IMR-90 (cell line): Measurements from ENCODE around the gene IL19. TPM values are rescaled to one million over a fixed set of nuclear protein-coding genes. Genes with fewer than 3 reads are reported as not detected.

Source experiments
- ATAC-seq: fragments of 200-7000 bp; cut with Tn5 transposase; 2 replicates; pipeline ENCODE4 v1.9.1; 2020; ENCODE audit warnings: low read depth, mild to moderate bottlenecking, moderate library complexity
- BruUV-seq: library from RNA; stranded (reverse); fragments of 400-500 nt; replicated peaks from 2 replicates; lab custom pipeline; 2021; lab: Mats Ljungman, UMichigan
- CTCF ChIA-PET: fragments of 300-600 bp; formaldehyde crosslinking; extraction: SDS; loops from one replicate; lab custom pipeline; 2021; ENCODE audit warnings: antibody characterized with exemption; lab: Yijun Ruan, JAX
- POLR2A ChIA-PET: fragments of 300-600 bp; sonication (Branson Sonifier 250); formaldehyde crosslinking; loops from one replicate; lab custom pipeline; 2022; ENCODE audit warnings: antibody characterized with exemption; ENCODE audit not compliant: unreplicated experiment; lab: Charles Lee
- DNase-seq: peaks from one replicate; pipeline ENCODE4 v3.0.0; 2013
- H2AFZ ChIP-seq: replicated peaks from 2 replicates; pipeline ENCODE3; 2013; ENCODE audit warnings: low read length, mild to moderate bottlenecking; ENCODE audit not compliant: poor library complexity
- H2AK5ac ChIP-seq: 2 replicates; pipeline ENCODE4 v1.6.1; 2013; ENCODE audit warnings: low read depth, low read length, inconsistent platforms
- H2AK9ac ChIP-seq: replicated peaks from 2 replicates; pipeline ENCODE3; 2013; ENCODE audit warnings: mild to moderate bottlenecking, low read depth, low read length, moderate library complexity; ENCODE audit not compliant: poor library complexity
- H2BK120ac ChIP-seq: 2 replicates; pipeline ENCODE4 v1.6.1; 2013; ENCODE audit warnings: low read depth, low read length, inconsistent platforms
- H2BK15ac ChIP-seq: 3 replicates; pipeline ENCODE4 v1.6.1; 2013; ENCODE audit warnings: low read depth, low read length, inconsistent platforms
- H2BK20ac ChIP-seq: 2 replicates; pipeline ENCODE4 v1.6.1; 2013; ENCODE audit warnings: low read depth, mild to moderate bottlenecking, inconsistent platforms, low read length, moderate library complexity
- H2BK5ac ChIP-seq: 2 replicates; pipeline ENCODE4 v1.6.1; 2013; ENCODE audit warnings: mild to moderate bottlenecking, low read depth, low read length, inconsistent platforms; ENCODE audit not compliant: poor library complexity, severe bottlenecking
- H3K14ac ChIP-seq: replicated peaks from 2 replicates; pipeline ENCODE4 v1.6.1; 2013; ENCODE audit warnings: low read depth, low read length, inconsistent platforms
- H3K18ac ChIP-seq: 2 replicates; pipeline ENCODE4 v1.6.1; 2013; ENCODE audit warnings: low read depth, low read length, control low read depth
- H3K23ac ChIP-seq: 2 replicates; pipeline ENCODE4 v1.6.1; 2013; ENCODE audit warnings: low read depth, low read length, inconsistent platforms
- H3K27ac ChIP-seq: 2 replicates; pipeline ENCODE4 v1.5.1; 2013; ENCODE audit warnings: mild to moderate bottlenecking, control low read depth, low read length; ENCODE audit not compliant: insufficient read depth
- H3K27me3 ChIP-seq: 2 replicates; pipeline ENCODE4 v1.6.1; 2013; ENCODE audit warnings: low read length; ENCODE audit not compliant: control insufficient read depth, insufficient read depth
- H3K36me3 ChIP-seq: 2 replicates; pipeline ENCODE4 v1.6.1; 2013; ENCODE audit warnings: low read length, mixed read lengths; ENCODE audit not compliant: control insufficient read depth, insufficient read depth
- H3K4ac ChIP-seq: 2 replicates; pipeline ENCODE4 v1.6.1; 2013; ENCODE audit warnings: low read depth, low read length, inconsistent platforms
- H3K4me1 ChIP-seq: 2 replicates; pipeline ENCODE4 v1.6.1; 2013; ENCODE audit warnings: low read length, mixed read lengths; ENCODE audit not compliant: control insufficient read depth, insufficient read depth
- H3K4me2 ChIP-seq: 2 replicates; pipeline ENCODE4 v1.6.1; 2013; ENCODE audit warnings: low read depth, mild to moderate bottlenecking, control low read depth, low read length, moderate library complexity
- H3K4me3 ChIP-seq: 2 replicates; pipeline ENCODE4 v1.5.1; 2013; ENCODE audit warnings: low read depth, mild to moderate bottlenecking, control low read depth, low read length, moderate library complexity; ENCODE audit not compliant: insufficient read depth
- H3K56ac ChIP-seq: 2 replicates; pipeline ENCODE4 v1.6.1; 2013; ENCODE audit warnings: low read length, inconsistent platforms; ENCODE audit not compliant: insufficient read depth; ENCODE audit errors: extremely low read depth
- H3K79me1 ChIP-seq, 2 experiments: 2 replicates each; pipeline ENCODE4 v1.6.1; 2013; ENCODE audit warnings: low read length in 2 of 2, inconsistent platforms in 1 of 2, low read depth in 1 of 2
- H3K9ac ChIP-seq: 2 replicates; pipeline ENCODE4 v1.6.1; 2013; ENCODE audit warnings: low read depth, low read length, control low read depth
- H3K9me1 ChIP-seq: 2 replicates; pipeline ENCODE4 v1.6.1; 2013; ENCODE audit warnings: low read length, inconsistent platforms; ENCODE audit not compliant: insufficient read depth
- H3K9me3 ChIP-seq: 2 replicates; pipeline ENCODE4 v1.6.1; 2013; ENCODE audit warnings: low read length; ENCODE audit not compliant: control insufficient read depth, insufficient read depth
- H4K20me1 ChIP-seq: 2 replicates; pipeline ENCODE4 v1.6.1; 2013; ENCODE audit warnings: low read length, inconsistent platforms; ENCODE audit not compliant: insufficient read depth
- H4K5ac ChIP-seq: 2 replicates; pipeline ENCODE4 v1.6.1; 2013; ENCODE audit warnings: mild to moderate bottlenecking, low read depth, low read length, control low read depth
- H4K8ac ChIP-seq, 2 experiments: 2 replicates each; pipeline ENCODE4 v1.6.1; 2013; ENCODE audit warnings: low read depth in 2 of 2, low read length in 2 of 2, control low read depth in 1 of 2, inconsistent platforms in 1 of 2
- H4K91ac ChIP-seq: 2 replicates; pipeline ENCODE4 v1.6.1; 2013; ENCODE audit warnings: low read depth, low read length, inconsistent platforms; ENCODE audit not compliant: insufficient read depth
- BHLHE40 ChIP-seq: fragments of 150-350 bp; IDR thresholded peaks from 2 replicates; pipeline ENCODE4 v1.6.1; 2016; ENCODE audit warnings: mild to moderate bottlenecking, low read depth, low read length
- FOS ChIP-seq: fragments of 150-350 bp; IDR thresholded peaks from 2 replicates; pipeline ENCODE4 v1.6.1; 2016; ENCODE audit warnings: low read depth, low read length
- MAFK ChIP-seq: IDR thresholded peaks from 2 replicates; pipeline ENCODE4 v1.6.1; 2012; ENCODE audit warnings: low read depth, low read length, improper control_type of control experiment
- WGBS, 2 experiments: methylation state at CpG; one replicate each; pipeline versions ENCODE4 v1.1.5 to v1.1.7; 2013; ENCODE audit warnings: missing lambda C conversion rate in 2 of 2; ENCODE audit not compliant: insufficient read length in 1 of 2; ENCODE audit errors: extremely low coverage in 2 of 2; 5-methylcytosine and 5-hydroxymethylcytosine counted together
- dilution Hi-C: fragments of 300-500 bp; cut with HindIII; formaldehyde crosslinking; loops from one replicate; pipeline ENCODE4 v1.14.3; 2018; ENCODE audit warnings: low sequenced_read_pairs; ENCODE audit not compliant: unreplicated experiment
- in situ Hi-C: fragments of 300-500 bp; cut with MboI; formaldehyde crosslinking; loops from 3 replicates; pipeline ENCODE4 v1.14.3; 2019; ENCODE audit warnings: low sequenced_read_pairs, inconsistent platforms, mixed read lengths
- intact Hi-C: fragments of 100-400 bp; cut with micrococcal nuclease; formaldehyde crosslinking; loops from 2 replicates; pipeline ENCODE4 v1.10.0; 2022
- polyA plus RNA-seq, 3 experiments: library from polyadenylated mRNA; depleted of rRNA; stranded (reverse); fragments of >200 nt; gene quantifications; 2 replicates each; pipeline ENCODE4 v1.2.3, GENCODE V29; 2012; ENCODE audit warnings: low replicate concordance in 1 of 3
- total RNA-seq: library from RNA; depleted of rRNA; stranded (reverse); fragments of >200 nt; gene quantifications from 2 replicates; pipeline ENCODE4 v1.2.3, GENCODE V29; 2012

IL19 gene
- total and polyA plus RNA-seq, 2 of the 4 experiments (the other 2 are of a cell fraction), result not detected

DNA sequence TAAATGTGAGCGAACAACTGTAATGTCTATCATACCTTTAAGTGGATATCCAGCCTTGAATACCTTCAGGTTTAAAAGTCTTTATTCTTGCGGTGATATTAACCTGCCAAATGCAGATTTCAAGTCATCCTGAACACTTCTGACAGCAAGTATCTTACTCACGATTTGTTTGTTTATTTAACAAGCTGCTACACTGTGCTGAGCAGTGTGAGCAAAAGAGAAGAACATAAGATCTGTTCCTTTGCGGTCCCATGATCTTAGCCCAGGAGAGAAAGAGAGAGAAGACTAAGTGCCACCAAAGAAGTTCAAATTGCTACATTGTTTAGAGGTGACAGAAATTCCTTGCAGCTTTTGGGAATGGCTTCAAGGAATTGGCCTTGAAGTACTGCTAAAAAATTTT is 117.1 kb downstream of the IL19 start:
- Histone ChIP-seq H3K56ac (no peak overlapping the region), H2BK120ac (peak overlapping the region; percentile 84; the same call in 1 of the 2 replicates), H4K8ac (peak overlapping the region; percentile 10 to 67; a peak in 2 of 4 replicates), H4K91ac (0 out of 2 replicates have a peak overlapping the region, but pooled peaks have one; percentile 68), H3K4ac (no peak overlapping the region), H4K5ac (no peak overlapping the region; the same call in 1 of the 2 replicates), H3K23ac (0 out of 2 replicates have a peak overlapping the region, but pooled peaks have one; percentile 13), H2AFZ (no peak overlapping the region), H3K9me1 (peaks cover 21% of the 10 kb centered on the region), H2BK15ac (no peak overlapping the region), H3K79me1 (no peaks in the 10 kb centered on the region), H3K4me3 (no peak overlapping the region), H2BK5ac (peak overlapping the region; percentile 81), H3K14ac (no peak overlapping the region; the same call in 1 of the 2 replicates), H3K9ac (no peak overlapping the region), H4K20me1 (no peaks in the 10 kb centered on the region), H3K27me3 (no peaks in the 10 kb centered on the region), H3K4me2 (peak overlapping the region; percentile 82; the same call in 1 of the 2 replicates), H2AK5ac (no peak overlapping the region), H3K9me3 (no peaks in the 10 kb centered on the region), H2BK20ac (peak overlapping the region; percentile 81), H3K4me1 (peaks cover 25% of the 10 kb centered on the region), H2AK9ac (no peak overlapping the region), H3K18ac (peak overlapping the region; percentile 69; the same call in 1 of the 2 replicates), H3K36me3 (no peaks in the 10 kb centered on the region), H3K27ac (no peak overlapping the region)
- no TSS peak for BruUV-seq
- in situ Hi-C loops, result no loop called here
- no CpG with 5 or more reads among the region's 4 CpGs for WGBS, 2 experiments
- dilution Hi-C loops, result no loop called here
- TF ChIP-seq BHLHE40, result peak; percentile 53; the same call in 1 of the 2 replicates
- 0 out of 2 replicates have a peak, but pooled peaks have one; percentile 4 for TF ChIP-seq FOS
- no peak for TF ChIP-seq MAFK
- CTCF ChIA-PET, result interaction anchor here (0.6 kb wide), 1 partner anchor 78 kb away, joined by 3 read pairs; no protein-coding TSS in a partner anchor
- DNase-seq, result peak; percentile 64
- POLR2A ChIA-PET, result no interaction called here
- intact Hi-C loops, result no loop called here
- peak; percentile 24; the same call in 1 of the 2 replicates for ATAC-seq
